ENCODE results near the gene XCR1. TPM values are rescaled to one million over a fixed set of nuclear protein-coding genes. Genes with fewer than 3 reads are reported as not detected.

XCR1 gene
- total and polyA plus RNA-seq, 2 of the 8 experiments (the other 6 are each of a cell fraction or from before 2014, with no cell fraction given), result 0.53 TPM; not detected in 1

GRCh38 chr3:45997942-45998341 lies 29.3 kb downstream of the XCR1 start:
- ChIA-PET CTCF (ENCODE audit: partially characterized antibody) (no interaction called here), POLR2A (ENCODE audit: partially characterized antibody) (no interaction called here)
- WGBS, 2 experiments (ENCODE audit: extremely low coverage in 1 of 2, insufficient coverage in 1 of 2, insufficient read length in 1 of 2, insufficient replicate concordance in 2 of 2, low coverage in 1 of 2, low lambda C conversion rate in 2 of 2, missing lambda C conversion rate in 1 of 2), result 53% methylated on average over 1 of the region's 2 CpGs; no CpG with 5 or more reads in 1 of the 2 experiments
- no peak overlapping the region for H3K18ac ChIP-seq (ENCODE audit: extremely low read depth, low read length)
- FAIRE-seq (no peak), DNase-seq (ENCODE audit: low read depth in 1 of 2, low spot score in 2 of 2) (no peak)
- H3K56ac ChIP-seq (replicated peaks; ENCODE audit: insufficient read length, low read depth, low read length), result no peak overlapping the region
- H3K4ac ChIP-seq (replicated peaks; ENCODE audit: insufficient read length, low read depth, low read length), result no peak overlapping the region
- H4K5ac ChIP-seq (ENCODE audit: insufficient read length, low read depth, low read length), result no peak overlapping the region
- peaks cover 0 to 18% of the 10 kb centered on the region in 2 experiments; a peak in 2 of 4 replicates for H3K79me2 ChIP-seq (ENCODE audit: control insufficient read depth in 1 of 2, insufficient read depth in 2 of 2, low read length in 2 of 2)
- H3K23me2 ChIP-seq (ENCODE audit: low read depth, low read length), result peaks cover 2% of the 10 kb centered on the region; the same call in 1 of the 2 replicates
- no peak overlapping the region for H2BK120ac ChIP-seq (replicated peaks; ENCODE audit: low read depth, low read length)
- H4K20me1 ChIP-seq (replicated peaks in 1 of 2; ENCODE audit: control insufficient read depth in 1 of 2, insufficient read depth in 2 of 2, low read length in 2 of 2), result no peaks in the 10 kb centered on the region
- H3K4me2 ChIP-seq (ENCODE audit: insufficient read depth in 1 of 2, low read depth in 2 of 2, low read length in 2 of 2), result no peak overlapping the region
- no peak overlapping the region for H2AK5ac ChIP-seq (ENCODE audit: low read depth, low read length)
- peaks cover 0 to 7% (median 4%) of the 10 kb centered on the region in 4 experiments; a peak in 3 of 7 replicates for H3K27me3 ChIP-seq (replicated peaks in 1 of 4; ENCODE audit: control insufficient read depth in 3 of 4, extremely low read depth in 1 of 4, insufficient read depth in 3 of 4, low read length in 3 of 4)
- no peak overlapping the region for H2BK12ac ChIP-seq (ENCODE audit: low read depth, low read length)
- no peaks in the 10 kb centered on the region for H3K9me3 ChIP-seq (ENCODE audit: insufficient read depth in 2 of 2, low read depth in 1 of 2, low read length in 1 of 2)
- no peak for TF ChIP-seq MAFK (IDR thresholded peaks at IDR 0.05; ENCODE audit: low read depth, low read length)
- TF ChIP-seq NRF1 (IDR thresholded peaks at IDR 0.05; ENCODE audit: low read depth, low read length), result no peak
- TF ChIP-seq HDAC6 (IDR thresholded peaks at IDR 0.05; ENCODE audit: low read depth, low read length), result no peak
- no peak for TF ChIP-seq USF2 (IDR thresholded peaks at IDR 0.05; ENCODE audit: low read length)
- TF ChIP-seq CTBP2 (IDR thresholded peaks at IDR 0.05; ENCODE audit: borderline replicate concordance, insufficient read depth, insufficient read length, low read length), result no peak
- TF ChIP-seq CBX5 (IDR thresholded peaks at IDR 0.05; ENCODE audit: low read depth, low read length), result no peak
- no peak for TF ChIP-seq RFX5 (IDR thresholded peaks at IDR 0.05; ENCODE audit: borderline replicate concordance, low read depth, low read length)
- TF ChIP-seq SP1 (IDR thresholded peaks at IDR 0.05; ENCODE audit: low read depth, low read length), result no peak
- TF ChIP-seq KDM4A (IDR thresholded peaks at IDR 0.05; ENCODE audit: low read depth, low read length, severe bottlenecking), result no peak
- H3K79me1 ChIP-seq (ENCODE audit: low read depth, low read length), result peaks cover 5% of the 10 kb centered on the region; the same call in 1 of the 2 replicates
- H4K91ac ChIP-seq (replicated peaks; ENCODE audit: insufficient read length, low read length), result no peak overlapping the region
- H3K27ac ChIP-seq (ENCODE audit: low read depth, low read length), result no peak overlapping the region
- H4K8ac ChIP-seq (ENCODE audit: extremely low read depth, insufficient read depth, low read length), result no peak overlapping the region
- H2AFZ ChIP-seq (ENCODE audit: low read length), result no peak overlapping the region
- no peak overlapping the region for H3K14ac ChIP-seq (ENCODE audit: insufficient read length)
- H2BK5ac ChIP-seq (ENCODE audit: low read depth, low read length), result no peak overlapping the region
- no peak overlapping the region for H3K4me3 ChIP-seq (ENCODE audit: extremely low read depth in 1 of 4, insufficient read depth in 2 of 4, low read depth in 3 of 4, low read length in 4 of 4)
- no peak overlapping the region for H2BK15ac ChIP-seq (ENCODE audit: low read length)
- H3K36me3 ChIP-seq (ENCODE audit: control insufficient read depth in 2 of 4, insufficient read depth in 4 of 4, low read length in 3 of 4), result no peaks in the 10 kb centered on the region
- H3K9ac ChIP-seq (replicated peaks in 1 of 4; ENCODE audit: extremely low read depth in 1 of 4, low read depth in 3 of 4, low read length in 3 of 4), result no peak overlapping the region
- H2BK20ac ChIP-seq (ENCODE audit: low read length), result no peak overlapping the region
- no peak overlapping the region for H3K23ac ChIP-seq (ENCODE audit: insufficient read length)
- H3K4me1 ChIP-seq (replicated peaks in 1 of 4; ENCODE audit: control insufficient read depth in 3 of 4, insufficient read depth in 4 of 4, low read length in 3 of 4), result peaks cover 3 to 9% (median 7%) of the 10 kb centered on the region in 4 experiments

Data from H1 (cell line).